ENCODE measurements around the gene NOB1.
"Not testable (repeated sequence)": the region's sequence is repeated elsewhere in the genome, so short reads cannot be mapped to it uniquely, and the experiment has no call there.

NOB1 gene

DNA sequence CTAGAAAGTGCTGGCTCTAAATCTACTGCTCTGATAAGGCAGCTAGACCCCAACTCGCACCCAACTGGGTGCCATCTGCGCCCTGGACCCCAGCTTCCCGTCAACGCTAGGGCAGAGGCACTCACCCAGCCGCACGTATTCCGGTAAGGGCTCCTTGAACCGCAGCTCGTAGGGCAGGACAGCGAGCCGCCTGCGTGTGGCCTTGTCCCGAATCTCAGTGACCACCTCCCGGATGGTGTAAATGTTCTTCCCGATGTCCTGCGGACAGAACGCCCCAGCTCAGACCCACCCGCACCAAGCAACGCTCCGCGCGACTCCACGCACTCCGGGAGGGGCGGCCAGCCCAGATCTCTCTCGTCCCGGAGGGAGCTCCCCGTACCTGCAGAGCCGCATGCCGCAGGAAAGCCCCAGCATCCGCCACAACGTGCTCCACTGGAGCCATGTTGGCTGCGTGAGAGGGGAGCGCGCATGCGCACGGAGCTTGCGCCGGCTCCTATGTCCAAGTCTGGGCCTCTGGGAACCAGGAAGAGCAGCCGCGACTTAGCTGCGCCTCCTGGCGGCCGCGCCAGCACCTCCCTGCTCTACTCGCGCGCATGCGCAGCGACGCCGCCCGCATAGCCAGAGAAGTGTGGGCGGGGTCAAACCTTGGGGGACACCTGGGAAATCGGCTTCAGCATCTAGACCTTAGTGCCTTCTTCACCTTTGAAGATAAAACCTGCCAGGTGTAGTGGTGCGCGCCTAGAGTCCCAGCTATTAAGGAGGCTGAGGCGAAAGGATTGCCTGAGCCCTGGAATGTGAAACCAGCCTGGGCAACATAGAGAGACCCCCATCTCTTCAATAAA, at the start of gene NOB1:
TSS of gene NOB1 (minus strand) at position 458 of the 842 bp plus-strand sequence. CDS start at position 442, 16 bp downstream.
- peak; percentile 98 for DNase-seq

DNA sequence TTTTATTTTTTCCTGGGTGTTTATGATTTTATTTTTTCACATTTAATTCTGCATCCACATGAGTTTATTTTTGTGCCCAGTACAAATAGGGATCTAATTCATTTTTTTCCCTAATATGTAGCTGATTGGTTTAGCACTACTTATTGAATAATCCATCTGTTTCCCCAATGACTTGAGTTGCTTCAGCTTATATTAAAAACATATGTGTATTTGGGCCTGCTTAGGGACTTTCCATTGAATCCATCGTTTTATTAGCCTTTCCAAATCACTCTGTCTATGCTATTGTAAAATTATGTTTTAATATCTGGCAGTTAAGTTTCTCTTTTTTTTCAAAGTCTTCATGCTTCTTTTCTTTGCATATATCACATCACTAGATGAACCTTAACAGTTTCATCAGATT, 49.6 kb upstream of the NOB1 start:
- no peak for DNase-seq

DNA sequence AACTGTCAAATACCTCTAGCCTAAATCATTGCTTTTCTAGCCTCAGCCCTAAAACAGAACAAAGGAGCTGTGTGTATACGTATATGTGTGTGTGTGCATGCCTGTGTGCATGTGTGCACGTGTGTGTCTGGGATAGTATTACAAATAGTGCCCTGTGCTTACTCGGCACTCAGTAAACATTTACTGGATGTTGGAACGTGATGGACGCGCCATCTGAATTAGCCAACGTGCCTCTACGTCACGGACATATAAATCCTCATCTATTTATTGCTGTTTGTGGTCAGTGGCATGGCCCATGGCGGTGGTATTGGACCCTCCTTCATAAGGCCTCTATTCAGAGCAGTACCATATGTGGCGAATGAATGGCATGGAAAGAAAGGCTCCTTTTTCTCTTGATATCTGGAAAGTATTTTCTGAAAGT, 44.9 kb upstream of the NOB1 start:
- no peak for DNase-seq

DNA sequence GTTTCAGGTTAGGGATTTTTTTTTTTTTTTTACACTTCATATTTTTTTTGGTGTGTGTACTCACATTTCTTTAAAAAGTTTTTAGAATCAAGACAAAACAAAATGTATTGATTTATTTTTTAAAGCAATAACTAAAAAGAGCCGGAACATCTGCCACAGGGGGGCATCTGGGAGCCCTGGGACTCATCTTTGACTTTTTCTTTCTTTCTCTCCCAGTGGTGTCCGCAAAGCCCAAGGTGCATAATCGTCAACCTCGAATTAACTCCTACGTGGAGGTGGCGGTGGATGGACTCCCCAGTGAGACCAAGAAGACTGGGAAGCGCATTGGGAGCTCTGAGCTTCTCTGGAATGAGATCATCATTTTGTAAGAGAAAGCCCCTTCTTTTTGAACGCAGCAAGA, 43.7 kb upstream of the NOB1 start:
- DNase-seq: no peak

DNA sequence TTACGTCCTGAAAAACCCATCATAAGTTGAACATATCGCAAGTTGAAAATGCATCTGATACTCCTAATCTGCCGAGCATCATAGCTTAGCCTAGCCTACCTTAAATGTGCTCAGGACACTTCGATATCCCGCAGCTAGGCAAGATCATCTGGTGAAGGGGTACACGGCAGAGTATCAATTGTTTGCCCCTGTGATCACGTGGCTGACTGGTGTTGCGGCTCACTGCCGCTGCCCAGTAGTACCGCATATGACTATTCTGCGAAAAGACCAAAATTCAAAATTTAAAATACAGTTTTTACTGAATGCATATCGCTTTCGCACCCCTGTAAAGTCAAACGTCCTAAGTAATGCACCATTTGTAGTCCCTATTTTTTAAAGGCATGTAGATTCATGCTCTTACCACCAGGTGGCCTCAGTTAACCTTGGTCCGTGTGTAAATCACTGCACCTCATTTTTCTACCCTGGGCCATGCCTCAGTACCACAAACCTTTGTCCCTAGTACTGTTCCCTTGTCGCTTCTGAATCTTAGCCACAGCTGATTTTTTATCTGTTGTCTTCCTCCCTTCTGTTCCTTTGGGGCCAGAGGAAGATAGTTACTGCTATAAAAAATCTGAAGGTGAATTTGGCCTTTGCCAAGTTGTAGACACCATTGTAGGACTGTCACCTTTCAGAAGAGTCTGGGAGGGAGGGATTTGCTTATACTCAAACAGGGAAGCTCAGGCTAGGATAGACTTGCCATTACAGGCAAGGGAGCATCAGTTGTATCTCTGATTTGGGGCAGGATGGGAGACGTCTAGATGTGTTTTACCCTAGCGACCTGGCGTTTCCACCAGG, 41.8 kb upstream of the NOB1 start:
- peak; percentile 52 for DNase-seq

DNA sequence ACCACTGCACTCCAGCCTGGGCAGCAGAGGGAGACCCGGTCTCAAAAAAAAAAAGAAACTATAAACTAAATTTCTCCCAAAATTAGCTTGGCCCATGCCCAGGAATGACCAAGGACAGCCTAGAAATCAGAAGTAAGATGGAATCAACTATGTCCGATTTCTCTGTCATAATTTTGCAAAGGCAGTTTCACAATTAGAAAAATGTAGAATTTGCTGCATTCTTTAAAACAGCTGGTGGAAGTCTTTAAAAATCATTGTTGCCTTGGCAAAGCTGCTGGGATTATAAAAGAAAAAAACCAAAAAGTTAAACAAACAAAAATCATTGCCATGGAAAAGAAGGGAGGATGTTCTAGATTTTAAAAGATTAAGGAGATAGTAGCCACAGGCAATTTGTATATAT, 39.8 kb upstream of the NOB1 start:
- no peak for DNase-seq

DNA sequence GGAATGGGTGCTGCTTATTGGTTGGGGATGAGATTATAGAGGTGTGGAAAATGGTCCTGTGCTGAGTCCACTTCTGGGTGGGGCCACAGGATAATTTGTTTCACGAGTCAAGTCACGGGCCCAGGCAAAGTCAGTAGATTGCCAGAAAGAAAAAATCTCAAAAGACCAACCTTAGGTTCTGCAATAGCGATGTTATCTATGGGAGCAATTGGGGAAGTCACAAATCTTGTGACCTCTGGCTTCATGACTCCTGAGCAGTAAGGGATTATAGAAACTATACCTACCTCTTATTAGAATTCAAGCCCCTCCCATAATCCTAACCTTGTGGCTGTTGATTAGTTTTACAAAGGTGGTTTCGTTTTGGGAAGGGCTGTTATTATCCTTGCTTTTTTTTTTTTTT, 38.8 kb upstream of the NOB1 start:
- DNase-seq: no peak

DNA sequence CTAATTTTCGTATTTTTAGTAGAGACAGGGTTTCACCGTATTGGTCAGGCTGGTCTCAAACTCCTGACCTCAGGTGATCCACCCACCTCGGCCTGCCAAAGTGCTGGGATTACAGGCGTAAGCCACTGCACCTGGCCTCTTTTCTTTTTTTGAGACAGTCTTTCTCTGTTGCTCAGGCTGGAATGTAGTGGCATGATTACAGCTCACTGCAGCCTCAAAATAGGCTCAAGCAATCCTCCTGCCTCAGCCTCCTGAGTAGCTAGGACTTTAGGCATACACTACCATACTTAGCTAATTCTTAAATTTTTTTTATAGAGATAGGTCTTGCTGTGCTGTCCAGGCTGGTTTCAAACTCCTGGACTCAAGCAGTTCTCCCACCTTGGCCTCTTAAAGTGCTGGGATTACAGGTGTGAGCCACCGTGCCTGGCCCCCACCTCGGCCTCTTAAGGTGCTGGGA, 36.7 kb upstream of the NOB1 start:
- DNase-seq: not testable (repeated sequence)

DNA sequence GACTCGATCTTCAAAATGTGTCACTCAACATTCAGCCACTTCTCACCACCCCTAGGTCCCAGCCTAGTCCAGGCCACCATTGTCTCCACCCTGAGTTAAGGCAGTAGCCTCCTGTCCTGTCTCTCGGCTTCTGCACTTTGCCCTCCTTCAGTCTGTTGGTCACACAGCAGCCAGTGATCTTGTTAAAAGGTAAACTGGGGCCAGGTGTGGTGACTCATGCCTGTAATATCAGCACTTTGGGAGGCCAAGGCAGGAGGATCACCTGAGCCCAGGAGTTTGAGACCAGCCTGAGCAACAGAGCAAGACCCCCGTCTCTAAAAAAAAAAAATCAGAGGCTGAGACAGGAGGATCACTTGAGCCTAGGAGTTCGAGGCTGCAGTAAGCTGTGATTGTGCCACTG, 33.2 kb upstream of the NOB1 start:
- no peak for DNase-seq

DNA sequence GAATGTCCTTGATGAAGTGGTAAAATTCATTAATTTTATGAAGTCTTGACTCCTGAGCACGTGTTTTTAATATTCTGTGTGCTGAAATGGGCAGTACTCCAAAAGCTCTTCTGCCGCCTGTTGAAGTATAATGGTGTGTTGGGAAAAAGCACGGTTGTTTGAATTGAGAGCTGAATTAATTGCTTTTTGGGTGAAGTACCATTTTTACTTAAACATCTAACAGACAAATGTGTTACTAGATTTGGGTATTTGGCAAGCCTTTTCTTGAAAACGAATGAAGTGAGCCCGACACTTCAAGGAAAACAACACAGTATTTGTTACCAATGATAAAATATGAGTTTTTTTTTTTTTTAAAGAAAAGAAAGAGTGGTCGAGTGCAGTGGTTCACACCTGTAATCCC, 29.9 kb upstream of the NOB1 start:
- DNase-seq: no peak

DNA sequence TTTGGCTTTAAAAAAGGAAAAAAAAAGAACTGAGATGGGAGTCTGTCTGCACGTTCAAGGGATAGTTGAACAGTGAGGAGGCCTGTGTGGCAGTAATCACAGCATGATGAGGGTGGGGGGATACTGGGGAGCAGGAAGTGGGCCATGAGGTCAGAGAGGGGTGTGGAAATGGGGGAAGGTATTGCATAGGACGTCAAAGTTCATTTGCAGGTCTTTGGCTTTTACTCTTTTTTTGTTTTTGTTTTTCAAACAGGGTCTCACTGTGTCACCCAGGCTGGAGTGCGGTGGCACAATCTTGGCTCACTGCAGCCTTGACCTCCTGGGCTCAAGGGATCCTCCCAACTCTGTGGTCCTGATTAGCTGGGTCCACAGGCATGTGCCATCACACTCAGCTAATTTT, 26.4 kb upstream of the NOB1 start:
- no peak for DNase-seq

DNA sequence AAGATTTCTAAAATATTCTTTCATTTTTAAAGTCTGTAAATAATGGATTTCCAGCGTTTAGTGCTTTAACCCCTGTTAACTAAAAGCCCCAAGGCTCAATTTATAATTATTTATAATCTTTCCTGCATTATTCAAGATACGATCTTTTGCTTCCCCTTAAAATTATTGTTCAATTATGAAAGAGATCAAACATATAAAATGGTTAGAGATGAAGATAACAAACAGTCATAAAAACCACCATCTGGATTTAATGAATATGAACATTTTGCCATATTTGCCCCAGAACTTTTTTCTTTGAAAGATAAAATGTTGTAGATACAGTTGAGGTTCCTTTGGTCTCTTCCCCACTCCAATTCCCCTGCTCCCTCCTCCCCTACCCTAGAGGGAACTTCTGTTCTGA, 25.0 kb upstream of the NOB1 start:
- no peak for DNase-seq

DNA sequence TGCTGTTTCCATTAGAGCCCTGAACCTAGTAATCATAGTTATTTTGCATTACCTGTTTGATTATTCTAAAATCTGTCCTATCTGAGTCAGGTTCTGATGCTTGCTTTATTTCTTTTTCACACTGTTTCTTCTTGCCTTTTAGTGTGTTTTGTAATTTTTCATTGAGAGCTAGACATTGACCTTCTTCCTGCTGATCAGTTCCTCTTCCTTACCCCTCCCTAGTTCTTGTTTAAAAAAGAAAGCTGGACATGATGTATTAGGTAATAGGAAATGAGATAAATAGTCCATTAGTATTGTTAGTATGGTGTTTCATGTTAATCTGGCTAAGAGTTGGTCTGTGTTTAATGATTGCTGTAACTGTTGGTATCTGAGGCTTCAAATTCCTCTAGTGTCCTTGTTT, 20.8 kb upstream of the NOB1 start:
- no peak for DNase-seq

DNA sequence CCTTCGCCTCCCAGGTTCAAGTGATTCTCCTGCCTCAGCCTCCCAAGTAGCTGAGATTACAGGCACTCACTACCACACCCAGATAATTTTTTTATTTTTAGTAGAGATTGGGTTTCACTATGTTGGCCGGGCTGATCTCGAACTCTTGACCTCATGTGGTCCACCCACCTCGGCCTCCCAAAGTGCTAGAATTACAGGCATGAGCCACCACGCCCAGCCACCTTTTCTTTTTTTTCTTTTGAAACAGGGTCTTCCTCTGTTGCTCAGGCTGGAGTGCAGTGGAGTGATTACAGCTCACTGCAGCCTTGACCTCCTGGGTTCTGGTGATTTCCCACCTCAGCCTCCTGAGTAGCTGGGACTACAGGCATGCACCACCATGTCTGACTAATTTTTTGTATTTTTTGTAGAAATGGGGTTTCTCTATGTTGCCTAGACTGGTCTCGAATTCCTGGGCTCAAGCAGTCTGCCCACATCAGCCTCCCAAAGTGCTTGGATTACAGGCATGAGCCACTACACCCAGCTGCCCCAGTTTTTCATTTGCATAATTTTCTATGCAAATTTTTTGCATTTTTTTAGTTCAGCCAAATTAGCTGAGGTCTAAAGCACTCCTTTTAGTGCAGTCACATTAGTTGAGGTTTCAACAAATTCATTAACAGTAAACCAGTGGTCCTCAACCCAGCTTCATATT, 18.7 kb upstream of the NOB1 start:
- no peak for DNase-seq

DNA sequence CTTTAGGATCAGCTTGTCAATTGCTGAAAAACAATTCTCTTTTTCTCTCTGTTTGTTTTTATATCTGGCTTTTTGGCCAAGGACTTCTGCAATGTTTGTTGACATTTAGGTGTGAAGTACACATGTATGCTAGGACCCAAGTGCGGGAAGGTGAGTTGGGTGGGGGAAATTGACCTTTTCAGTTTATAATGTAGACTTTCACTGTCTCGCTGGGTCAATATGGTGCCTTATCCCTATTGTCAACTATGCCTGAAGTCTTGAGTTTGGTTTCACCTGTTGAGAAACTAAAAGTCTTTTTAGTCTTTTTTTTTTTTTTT, 16.9 kb upstream of the NOB1 start:
- DNase-seq: no peak

DNA sequence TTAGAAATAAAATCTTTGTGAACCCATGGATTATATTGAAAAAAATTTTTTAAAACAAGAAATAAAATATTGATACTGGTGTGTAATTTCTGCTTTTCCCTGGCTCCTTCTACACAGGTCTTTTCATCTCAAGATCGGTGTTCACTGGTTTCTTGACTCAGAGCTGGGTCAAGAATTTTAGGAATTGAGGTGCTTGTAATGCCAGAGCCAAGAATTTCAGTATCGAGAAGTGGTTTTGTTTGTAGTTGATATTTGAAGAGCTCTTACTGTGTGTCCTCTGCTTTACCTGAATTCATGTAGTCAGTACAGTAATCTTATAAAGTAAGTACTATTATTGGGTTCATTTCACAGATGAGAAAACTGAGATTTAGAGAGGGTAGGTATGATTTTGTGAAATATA, 14.7 kb upstream of the NOB1 start:
- DNase-seq: no peak

DNA sequence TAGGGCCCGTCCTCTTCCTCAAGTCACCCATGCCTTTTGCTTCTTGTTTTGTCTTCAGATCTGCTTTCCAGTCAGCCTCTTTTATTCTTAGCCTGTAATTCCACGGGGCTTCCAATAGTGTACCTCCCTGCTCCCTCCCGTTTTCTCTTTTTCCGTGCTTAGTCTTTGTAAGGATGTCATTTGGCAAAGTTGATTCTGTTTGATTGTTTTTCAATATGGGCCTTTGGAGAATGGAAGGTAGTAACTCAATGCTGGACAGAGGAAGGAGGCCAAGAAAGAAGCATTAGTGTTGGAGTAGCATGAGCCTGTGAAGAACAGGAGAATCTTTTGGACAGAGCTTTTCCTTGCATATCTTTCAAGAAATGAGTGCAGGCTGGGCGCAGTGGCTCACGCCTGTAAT, 13.9 kb upstream of the NOB1 start:
- no peak for DNase-seq

DNA sequence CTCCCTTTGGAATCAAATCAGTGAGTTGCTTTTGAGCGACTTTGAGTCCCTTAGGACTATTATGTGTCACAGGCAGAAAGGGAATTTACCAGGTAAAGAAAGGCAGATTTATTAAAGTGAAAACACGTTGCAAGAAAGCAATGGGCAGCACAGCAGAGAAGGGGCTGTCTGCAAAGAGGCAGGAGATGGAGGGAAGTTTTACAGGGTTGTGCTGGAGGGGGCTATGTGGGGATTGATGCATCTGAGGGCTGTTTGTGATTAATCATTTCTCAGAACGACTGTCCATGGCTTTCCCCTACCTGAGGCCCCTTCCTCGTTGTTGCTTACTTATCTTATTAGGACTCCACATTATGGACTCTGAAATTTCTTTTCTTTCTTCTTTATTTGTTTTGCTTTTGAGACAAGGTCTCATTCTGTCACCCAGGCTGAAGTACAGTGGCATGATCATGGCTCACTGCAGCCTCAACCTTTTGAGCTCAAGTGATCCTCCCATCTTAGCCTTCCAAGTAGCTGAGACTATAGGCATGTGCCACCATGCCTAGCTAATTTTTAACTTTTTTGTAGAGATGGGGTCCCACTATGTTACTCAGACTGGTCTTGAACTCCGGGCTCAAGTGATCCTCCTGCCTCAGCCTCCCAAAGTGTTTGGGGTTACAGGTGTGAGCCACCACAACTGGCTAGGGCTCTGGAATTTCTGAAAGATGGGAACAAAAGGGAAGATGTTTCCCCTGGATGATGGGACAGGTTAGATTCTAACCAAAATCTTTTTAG, 12.9 kb upstream of the NOB1 start:
- no peak for DNase-seq

DNA sequence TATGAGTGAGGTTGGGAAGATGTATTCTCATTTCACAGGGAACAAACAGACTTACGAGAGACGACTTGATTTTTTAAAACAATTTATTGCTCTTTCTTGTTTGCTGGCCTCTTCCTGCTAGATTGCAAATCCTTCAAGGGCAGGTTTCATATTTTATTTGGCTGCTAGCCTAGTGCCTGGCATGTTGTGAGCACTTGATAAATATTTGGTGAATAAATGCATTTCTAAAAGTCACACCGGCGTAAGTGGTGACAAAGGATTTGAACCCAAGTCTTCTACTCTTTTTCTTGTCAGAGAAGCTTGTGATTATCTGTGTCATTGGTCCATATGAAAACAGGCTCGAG, 8.8 kb upstream of the NOB1 start:
- DNase-seq: no peak

DNA sequence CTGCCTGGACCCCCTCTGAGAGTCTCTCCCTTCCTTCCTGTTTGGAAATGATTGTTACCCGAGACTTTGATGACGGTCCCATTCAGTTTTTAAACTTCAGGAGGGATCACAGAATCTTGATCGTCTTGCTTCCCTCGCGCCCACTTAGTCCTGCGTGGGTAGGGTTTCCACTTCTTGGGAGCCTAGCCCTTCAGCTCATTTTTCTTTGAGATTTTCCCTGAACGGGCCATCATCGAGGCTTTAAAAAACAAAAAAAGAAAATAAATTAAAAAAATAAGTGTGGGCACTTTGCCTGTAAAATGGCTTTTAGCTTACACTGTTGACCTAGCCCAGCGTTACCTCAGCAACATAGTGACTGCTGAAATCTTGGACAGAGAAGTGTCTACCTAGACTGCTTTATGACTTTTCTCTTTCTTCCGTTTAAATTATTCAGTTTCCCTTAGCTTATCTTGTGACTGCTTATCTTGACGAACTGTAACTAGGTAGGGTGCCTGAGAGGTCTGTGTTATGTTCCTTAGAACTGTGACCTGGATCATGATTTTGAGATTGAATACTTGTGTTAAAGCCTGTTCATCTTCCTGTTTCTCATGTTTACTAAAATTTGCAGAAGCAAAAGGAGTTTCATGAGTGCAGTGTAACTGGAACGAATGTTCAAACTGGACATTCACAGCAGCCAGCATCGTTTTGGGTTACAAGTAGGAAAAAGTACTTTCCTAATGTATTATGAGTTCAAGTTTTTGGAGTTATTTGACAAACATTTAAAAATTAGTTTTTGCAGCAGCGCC, 8.3 kb upstream of the NOB1 start:
- peak; percentile 38 for DNase-seq

DNA sequence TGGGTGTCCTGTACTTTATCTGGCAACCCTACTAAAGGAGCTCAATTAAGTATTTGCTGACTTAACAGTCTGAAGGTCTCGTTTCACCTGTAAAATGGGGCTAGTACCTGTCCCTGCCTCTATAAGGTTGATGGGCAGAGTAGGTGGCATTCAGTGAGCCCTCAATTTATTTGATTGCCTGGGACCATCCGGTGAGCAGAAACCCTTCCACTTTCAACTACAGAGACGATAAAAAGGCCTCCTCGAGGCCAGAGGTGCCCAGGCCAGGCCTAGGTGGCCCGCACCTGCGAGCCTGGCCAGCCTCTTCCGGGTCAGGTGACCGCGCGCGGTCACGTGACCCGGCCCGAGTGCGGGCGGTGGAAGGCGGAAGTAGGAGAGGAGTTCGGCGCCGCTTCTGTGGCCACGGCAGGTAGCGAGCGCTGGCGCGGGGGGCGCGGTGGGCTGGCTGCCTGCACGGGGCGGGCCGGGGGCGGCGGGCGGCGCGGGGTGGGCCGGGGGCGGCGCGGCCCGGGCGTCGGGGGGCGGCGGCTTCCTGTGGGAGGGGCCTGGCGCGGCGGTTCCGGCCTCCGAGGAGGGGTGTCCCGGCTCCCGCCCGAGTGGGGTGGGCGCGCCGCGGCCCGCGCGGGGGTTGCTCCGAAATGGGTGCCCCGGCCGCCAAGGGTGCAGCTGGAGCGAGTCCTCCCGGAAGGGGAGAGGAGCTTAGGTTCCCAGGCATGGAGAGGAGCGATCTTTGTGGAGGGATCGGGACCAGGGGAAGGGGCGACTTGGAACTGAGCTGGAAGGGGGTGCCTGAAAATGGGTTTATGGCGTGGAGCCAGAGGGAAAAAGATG, 7.5 kb upstream of the NOB1 start, which contains the start of gene WWP2:
TSS of gene WWP2 (plus strand) at position 350 of the 831 bp plus-strand sequence. CDS start 24,679 bp downstream, outside the sequence.
- DNase-seq: peak; percentile 85

All from CD4-positive, alpha-beta T cell treated with Interleukin-10 for 1 hour (primary cell).